Thymus (tissue), 11 donors: ENCODE data around the gene NEAT1. TPM values are rescaled to one million over a fixed set of nuclear protein-coding genes. Genes with fewer than 3 reads are reported as not detected.

Experiments used
- DNase-seq, 9 donors: peaks; one replicate each; pipeline ENCODE4 v3.0.0-alpha.2; 2013; ENCODE audit warnings: low spot score in 9 of 9, low read depth in 6 of 9, missing footprints in 1 of 9
- H3K27ac ChIP-seq, 2 donors: one replicate each; pipeline ENCODE4 v1.5.1; 2013; ENCODE audit warnings: control low read depth in 1 of 2, low read depth in 1 of 2, low read length in 1 of 2, mild to moderate bottlenecking in 1 of 2, moderate library complexity in 1 of 2
- H3K27me3 ChIP-seq, 2 donors: one replicate each; pipeline ENCODE4 v1.5.1; 2013; ENCODE audit warnings: low read length in 1 of 2; ENCODE audit not compliant: control insufficient read depth in 2 of 2, insufficient read depth in 1 of 2
- H3K36me3 ChIP-seq, 2 donors: one replicate each; pipeline ENCODE4 v1.5.1; 2013; ENCODE audit warnings: low read length in 1 of 2, mild to moderate bottlenecking in 1 of 2, moderate library complexity in 1 of 2; ENCODE audit not compliant: control insufficient read depth in 2 of 2, insufficient read depth in 2 of 2
- H3K4me1 ChIP-seq, 2 donors: one replicate each; pipeline ENCODE4 v1.5.1; 2013; ENCODE audit warnings: low read length in 2 of 2; ENCODE audit not compliant: control insufficient read depth in 2 of 2, insufficient read depth in 2 of 2
- H3K4me3 ChIP-seq, 2 donors: one replicate each; pipeline ENCODE4 v1.5.1; 2013; ENCODE audit warnings: low read length in 2 of 2, control low read depth in 1 of 2, mild to moderate bottlenecking in 1 of 2
- H3K9me3 ChIP-seq, 2 donors: one replicate each; pipeline ENCODE4 v1.5.1; 2013; ENCODE audit warnings: low read length in 1 of 2, mild to moderate bottlenecking in 1 of 2; ENCODE audit not compliant: control insufficient read depth in 2 of 2, insufficient read depth in 1 of 2
- whole genome bisulfite sequencing: extraction: QIAGEN DNeasy Blood & Tissue Kit; methylation state at CpG from one replicate; pipeline ENCODE4 v1.1.7; 2013; 5-methylcytosine and 5-hydroxymethylcytosine counted together
- polyA plus RNA-seq: library from polyadenylated mRNA; stranded (reverse); fragments of 200-250 nt; gene quantifications from one replicate; pipeline ENCODE4 v1.2.3, GENCODE V29; 2013
- total RNA-seq: library from RNA; stranded (reverse); fragments of 120-200 nt; gene quantifications from one replicate; pipeline ENCODE4 v1.2.4, GENCODE V29; 2013
- donor health status: healthy.

Gene NEAT1
- total and polyA plus RNA-seq, 2 donors: 9.2 to 3,325 TPM

- H3K27me3 ChIP-seq: no peaks in the 10 kb centered on the region
- DNase-seq: no peak
Observed at GRCh38 chr11:65434667-65435410, 12.2 kb downstream of the NEAT1 start.

GRCh38 chr11:65435411-65435931 lies 12.9 kb downstream of the NEAT1 start:
- Histone ChIP-seq H3K9me3 (no peaks in the 10 kb centered on the region), H3K27ac (peak overlapping the region in 1 of 2 donors; percentile 31), H3K4me3 (no peak overlapping the region), H3K36me3 (peaks cover 22 to 28% of the 10 kb centered on the region in 2 donors), H3K27me3 (no peaks in the 10 kb centered on the region), H3K4me1 (peaks cover 4 to 10% of the 10 kb centered on the region in 2 donors)
- 98% methylated on average over 9 of the region's 9 CpGs for WGBS
- no peak for DNase-seq

More at GRCh38 chr11:65434667-65435410, 12.2 kb downstream of the NEAT1 start:
- WGBS: 97% methylated on average over 5 of the region's 5 CpGs
- peaks cover 8 to 14% of the 10 kb centered on the region in 2 donors for H3K4me1 ChIP-seq
- no peak overlapping the region for H3K4me3 ChIP-seq
- H3K27ac ChIP-seq: no peak overlapping the region
- no peaks in the 10 kb centered on the region for H3K9me3 ChIP-seq
- H3K36me3 ChIP-seq: peaks cover 22 to 28% of the 10 kb centered on the region in 2 donors

DNA sequence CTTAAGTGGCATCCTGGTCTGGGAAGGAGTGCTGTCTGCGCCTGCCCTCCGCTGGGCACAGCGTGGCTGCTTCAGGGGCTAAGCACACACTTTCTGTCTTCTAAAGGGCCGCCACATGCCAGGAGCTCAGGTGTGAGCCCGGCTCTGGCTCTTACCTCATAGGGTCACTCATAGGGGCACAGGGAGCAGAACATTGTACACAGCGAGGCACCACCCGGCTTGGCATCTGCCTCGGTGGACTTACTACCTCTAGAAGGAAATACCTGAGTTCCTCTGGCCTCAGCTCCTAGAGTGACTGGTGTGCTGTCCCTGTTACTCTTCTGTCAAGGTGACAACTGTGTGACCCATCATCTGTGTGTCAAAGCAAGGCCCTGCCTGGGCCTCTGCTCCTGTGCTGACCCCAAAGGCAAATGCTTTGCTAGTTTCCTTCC lies 13.4 kb downstream of the NEAT1 start:
- H3K4me3 ChIP-seq: no peak overlapping the region
- H3K4me1 ChIP-seq: peaks cover 2 to 12% of the 10 kb centered on the region in 2 donors
- no peak for DNase-seq
- no peaks in the 10 kb centered on the region for H3K27me3 ChIP-seq
- H3K27ac ChIP-seq: no peak overlapping the region
- WGBS: 92% methylated on average over 8 of the region's 8 CpGs
- H3K9me3 ChIP-seq: no peaks in the 10 kb centered on the region
- peaks cover 22 to 28% of the 10 kb centered on the region in 2 donors for H3K36me3 ChIP-seq

GRCh38 chr11:65436412-65437032 lies 13.9 kb downstream of the NEAT1 start:
- WGBS: 95% methylated on average over 5 of the region's 5 CpGs
- no peak overlapping the region for H3K27ac ChIP-seq
- H3K4me1 ChIP-seq: peaks cover 0 to 12% of the 10 kb centered on the region in 2 donors
- no peaks in the 10 kb centered on the region for H3K27me3 ChIP-seq
- H3K9me3 ChIP-seq: no peaks in the 10 kb centered on the region
- no peak for DNase-seq
- H3K36me3 ChIP-seq: peaks cover 22 to 28% of the 10 kb centered on the region in 2 donors
- no peak overlapping the region for H3K4me3 ChIP-seq

- no peak for DNase-seq
- Histone ChIP-seq H3K9me3 (no peaks in the 10 kb centered on the region), H3K4me1 (peaks cover 0 to 15% of the 10 kb centered on the region in 2 donors), H3K36me3 (peaks cover 26 to 28% of the 10 kb centered on the region in 2 donors), H3K27ac (no peak overlapping the region), H3K4me3 (no peak overlapping the region), H3K27me3 (no peaks in the 10 kb centered on the region)
- WGBS: 96% methylated on average over 14 of the region's 14 CpGs
Observed at GRCh38 chr11:65437436-65438227, 15.0 kb downstream of the NEAT1 start.

DNA sequence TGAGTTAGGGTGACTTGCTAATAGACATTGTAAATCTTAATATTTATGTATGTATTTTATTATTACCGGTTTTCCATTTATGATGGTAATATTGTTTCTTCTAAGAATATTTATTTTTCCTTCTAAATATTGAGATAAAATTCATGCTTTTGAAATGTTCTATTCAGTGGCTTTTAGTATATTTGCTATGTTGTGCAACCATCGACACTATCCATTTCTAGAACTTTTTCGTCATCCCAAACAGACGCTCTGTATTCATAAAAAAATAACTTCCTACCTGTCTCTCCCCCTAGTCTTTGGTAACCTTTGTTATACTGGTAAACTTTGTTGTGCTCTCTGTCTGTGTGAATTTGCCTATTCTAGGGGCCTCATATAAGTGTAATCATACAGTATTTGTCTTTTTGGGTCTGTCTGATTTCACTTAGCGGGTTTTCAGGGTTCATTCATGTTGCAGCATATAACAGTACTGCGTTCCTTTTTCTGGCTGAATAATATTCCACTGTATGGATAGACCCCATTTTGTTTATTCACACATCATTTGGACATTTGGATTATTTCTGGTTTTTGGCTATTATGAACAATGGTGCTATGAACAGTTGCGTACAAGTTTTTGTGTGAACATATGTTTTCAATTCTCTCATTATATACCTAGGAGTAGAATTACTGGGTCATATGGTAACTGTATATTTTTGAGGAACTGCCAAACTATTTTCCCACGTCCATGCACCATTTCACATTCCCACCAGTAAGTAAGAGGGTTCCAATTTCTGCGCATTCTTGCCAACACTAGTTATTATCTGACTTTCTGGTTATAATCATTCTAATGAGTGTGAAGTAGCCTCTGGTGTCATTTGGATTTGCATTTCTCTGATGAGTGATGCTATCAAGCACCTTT lies 15.9 kb downstream of the NEAT1 start:
- Histone ChIP-seq H3K27ac (no peak overlapping the region), H3K27me3 (no peaks in the 10 kb centered on the region), H3K9me3 (no peaks in the 10 kb centered on the region), H3K36me3 (peaks cover 26 to 30% of the 10 kb centered on the region in 2 donors), H3K4me3 (no peak overlapping the region), H3K4me1 (peaks cover 0 to 21% of the 10 kb centered on the region in 2 donors)
- WGBS: 97% methylated on average over 9 of the region's 9 CpGs
- DNase-seq: no peak

DNA sequence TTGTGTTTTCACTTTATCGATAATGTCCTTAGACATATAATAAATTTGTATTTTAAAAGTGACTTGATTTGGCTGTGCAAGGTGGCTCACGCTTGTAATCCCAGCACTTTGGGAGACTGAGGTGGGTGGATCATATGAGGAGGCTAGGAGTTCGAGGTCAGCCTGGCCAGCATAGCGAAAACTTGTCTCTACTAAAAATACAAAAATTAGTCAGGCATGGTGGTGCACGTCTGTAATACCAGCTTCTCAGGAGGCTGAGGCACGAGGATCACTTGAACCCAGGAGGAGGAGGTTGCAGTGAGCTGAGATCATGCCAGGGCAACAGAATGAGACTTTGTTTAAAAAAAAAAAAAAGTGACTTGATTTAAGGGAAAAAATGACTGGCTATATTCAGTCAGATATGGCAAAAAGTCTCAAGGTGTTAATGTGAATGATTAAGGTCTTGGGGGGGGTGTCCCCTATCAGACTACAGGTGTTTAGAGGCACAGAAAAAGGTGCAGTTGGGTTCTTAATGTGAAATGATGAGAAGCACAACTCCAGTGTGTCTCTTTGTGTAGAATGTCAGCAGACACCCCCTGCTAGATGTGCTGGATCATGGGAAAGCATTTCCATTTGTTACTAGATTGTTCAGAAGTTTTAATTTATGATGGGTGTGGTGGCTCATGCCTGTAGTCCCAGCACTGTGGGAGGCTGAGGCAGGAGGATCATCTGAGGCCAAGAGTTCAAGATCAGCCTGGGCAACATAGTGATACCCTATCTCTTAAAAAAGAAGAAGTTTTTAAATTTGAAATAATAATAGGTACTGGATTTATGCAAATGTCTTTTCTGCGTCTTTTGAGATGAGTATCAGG lies 17.0 kb downstream of the NEAT1 start:
- H3K27me3 ChIP-seq: no peaks in the 10 kb centered on the region
- no peaks in the 10 kb centered on the region for H3K9me3 ChIP-seq
- H3K4me3 ChIP-seq: no peak overlapping the region
- peaks cover 30% of the 10 kb centered on the region in 2 donors for H3K36me3 ChIP-seq
- peaks cover 0 to 32% of the 10 kb centered on the region in 2 donors for H3K4me1 ChIP-seq
- DNase-seq: no peak
- no peak overlapping the region for H3K27ac ChIP-seq
- WGBS: 95% methylated on average over 7 of the region's 7 CpGs
